ENCODE data around the gene TUFT1.

DNA sequence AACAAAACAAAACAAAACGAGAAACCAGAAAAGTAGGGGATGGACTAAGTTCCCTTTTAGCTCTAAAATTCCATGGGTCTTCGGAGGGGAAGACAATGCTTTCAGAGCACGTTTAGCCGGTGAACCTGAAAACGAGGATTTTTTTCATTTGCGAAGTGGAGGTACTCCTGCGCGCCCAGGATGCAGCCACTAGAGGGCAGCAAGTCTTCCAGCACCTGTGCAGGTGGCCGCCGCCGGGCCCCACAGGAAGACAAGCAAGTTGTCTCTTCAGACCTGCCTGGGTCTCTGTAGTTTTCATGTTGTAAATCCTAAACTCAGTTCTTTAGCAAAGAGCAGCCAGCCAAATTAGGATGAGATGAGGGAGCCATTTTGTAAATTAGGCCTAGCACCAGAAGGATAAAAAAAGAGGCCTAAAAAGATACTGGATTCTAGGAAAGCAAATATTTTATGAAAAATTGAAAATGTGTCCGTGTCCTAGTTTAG, 54.1 kb downstream of the TUFT1 start:
- TF ChIP-seq CTCF (IDR thresholded peaks at IDR 0.05; ENCODE audit: poor library complexity) (peak; percentile 95), EZH2 (IDR thresholded peaks at IDR 0.05; ENCODE audit: borderline replicate concordance) (no peak)
